Dermis lymphatic vessel endothelial cell (primary cell): ENCODE measurements around the gene WDR13. TPM values are rescaled to one million over a fixed set of nuclear protein-coding genes. Genes with fewer than 3 reads are reported as not detected.

Experiments
- total RNA-seq: library from RNA; depleted of rRNA; stranded (reverse); fragments of >200 nt; gene quantifications from 2 replicates; pipeline ENCODE4 v1.2.1, GENCODE V29; 2014

Gene WDR13
- total RNA-seq: 98.9 and 107 TPM in 2 replicates

DNA sequence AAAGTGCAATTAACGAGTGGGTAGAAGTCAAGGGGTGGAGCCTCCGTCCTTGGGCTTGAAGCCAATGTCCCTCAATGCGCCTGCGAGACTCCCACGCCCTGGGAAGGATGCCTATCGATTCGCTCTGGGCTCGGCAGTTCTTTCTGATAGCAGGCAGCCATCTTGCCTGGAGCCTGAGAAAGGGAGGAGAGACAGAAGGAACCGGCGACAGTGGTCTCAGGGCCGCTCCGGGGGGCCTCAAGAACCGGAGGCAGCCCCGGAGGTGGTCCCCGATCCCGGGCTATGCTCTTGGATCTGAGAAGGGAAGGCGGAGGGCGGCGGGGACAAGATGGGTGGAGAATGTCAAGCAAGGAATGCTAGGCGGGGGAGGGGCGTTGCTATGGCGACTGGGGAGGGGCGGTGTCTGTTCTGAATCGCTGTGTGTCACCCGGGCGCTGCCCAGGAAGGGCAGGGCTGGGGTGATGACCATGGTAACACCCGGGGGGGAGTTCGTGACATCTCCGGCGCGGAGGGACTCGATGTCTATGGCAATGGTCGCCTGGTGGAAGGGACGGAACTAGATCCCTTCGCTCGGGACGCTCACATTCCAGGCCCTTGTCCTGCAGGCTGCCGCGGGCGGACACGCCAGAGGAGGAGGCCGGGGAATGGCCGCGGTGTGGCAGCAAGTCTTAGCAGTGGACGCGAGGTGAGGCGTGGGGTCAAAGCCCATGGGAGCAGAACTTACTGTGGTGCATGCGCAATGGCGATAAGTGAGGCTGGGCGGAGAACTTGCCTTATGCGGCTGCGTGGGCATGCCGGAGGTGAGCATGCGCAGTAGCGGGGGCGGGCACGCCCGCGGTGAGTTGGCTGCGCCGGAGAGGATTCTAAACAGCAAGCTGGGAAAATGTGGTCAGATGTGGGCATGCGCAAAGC lies at the start of gene WDR13:
TSS of gene WDR13 (plus strand) at position 140 of the 912 bp plus-strand sequence. CDS start at position 645, 505 bp downstream.

DNA sequence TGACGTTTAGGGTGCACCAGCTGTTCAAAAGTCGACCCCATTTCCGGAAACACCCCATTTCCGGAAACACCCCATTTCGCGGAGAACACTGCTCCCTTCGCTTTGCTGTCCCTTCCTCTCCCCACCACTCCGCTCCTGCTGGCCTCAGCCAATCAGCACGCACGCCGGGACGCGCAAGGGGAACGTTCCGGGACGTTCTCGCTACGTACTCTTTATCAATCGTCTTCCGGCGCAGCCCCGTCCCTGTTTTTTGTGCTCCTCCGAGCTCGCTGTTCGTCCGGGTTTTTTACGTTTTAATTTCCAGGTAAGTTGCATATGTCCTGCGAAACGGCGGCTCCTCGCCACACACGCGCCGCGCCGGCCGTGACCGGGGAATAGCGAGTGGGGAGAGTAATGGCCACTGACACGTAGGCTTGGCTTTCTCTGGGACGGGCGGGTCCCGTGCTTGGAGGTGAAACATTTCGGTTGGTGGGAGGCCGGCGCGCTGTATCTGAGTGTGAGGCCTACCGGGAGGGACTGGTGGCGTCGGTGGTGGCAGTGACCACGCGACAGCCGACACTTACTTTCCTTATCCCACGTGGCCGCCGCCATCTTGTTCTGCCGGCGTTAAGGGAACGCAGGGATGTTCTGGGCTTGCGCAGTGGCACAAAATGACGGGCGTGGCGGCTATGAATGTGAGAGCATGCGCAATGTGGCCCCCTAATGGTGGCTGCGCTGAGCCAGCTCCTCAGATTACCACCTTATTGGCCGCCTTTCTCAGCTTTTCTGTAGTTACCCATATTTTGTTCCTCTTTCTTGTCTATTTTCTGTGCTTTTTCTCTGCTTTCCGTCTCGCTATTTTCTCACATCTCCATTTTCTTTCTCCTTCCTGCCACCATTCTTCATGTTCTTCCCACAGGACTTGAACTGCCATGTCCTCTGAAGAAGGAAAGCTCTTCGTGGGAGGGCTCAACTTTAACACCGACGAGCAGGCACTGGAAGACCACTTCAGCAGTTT lies 22.7 kb upstream of the WDR13 start, which contains the start of gene RBM3:
TSS of gene RBM3 (plus strand) at position 215 of the 997 bp plus-strand sequence. CDS start at position 912, 697 bp downstream.

Other genes starting within 250 kb of the WDR13 start
- gene SSX3, start 240.8 kb upstream of the WDR13 start, total RNA-seq: not detected in 2 replicates
- gene SSX4, start 214.0 kb upstream of the WDR13 start, total RNA-seq: not detected in 2 replicates
- not detected in 2 replicates for gene SSX4B, start 185.5 kb upstream of the WDR13 start, total RNA-seq
- 1.0 and 3.9 TPM in 2 replicates for gene SLC38A5, start 127.2 kb upstream of the WDR13 start, total RNA-seq
- gene FTSJ1, start 121.3 kb upstream of the WDR13 start, total RNA-seq: 30.3 and 33.3 TPM in 2 replicates
- 4.6 and 6.1 TPM in 2 replicates for gene PORCN, start 88.5 kb upstream of the WDR13 start, total RNA-seq
- 61.4 and 66.3 TPM in 2 replicates for gene EBP, start 75.7 kb upstream of the WDR13 start, total RNA-seq
- 6.2 and 8.0 TPM in 2 replicates for gene TBC1D25, start 57.8 kb upstream of the WDR13 start, total RNA-seq
- 387 and 390 TPM in 2 replicates for gene RBM3, start 23.0 kb upstream of the WDR13 start, total RNA-seq
- gene WAS, start 86.3 kb downstream of the WDR13 start, total RNA-seq: not detected in 2 replicates
- 2.7 and 3.1 TPM in 2 replicates for gene SUV39H1, start 99.2 kb downstream of the WDR13 start, total RNA-seq
- not detected in 2 replicates for gene GLOD5, start 164.3 kb downstream of the WDR13 start, total RNA-seq
- gene GATA1, start 189.1 kb downstream of the WDR13 start, total RNA-seq: not detected in 2 replicates
- 21.7 and 25.2 TPM in 2 replicates for gene HDAC6, start 204.6 kb downstream of the WDR13 start, total RNA-seq
- not detected in 2 replicates for gene ERAS, start 229.0 kb downstream of the WDR13 start, total RNA-seq
- 0.09 and 0.11 TPM in 2 replicates for gene PCSK1N, start 238.1 kb downstream of the WDR13 start, total RNA-seq